GM12878 (cell line): ENCODE data around the gene SPEG. TPM values are rescaled to one million over a fixed set of nuclear protein-coding genes. Genes with fewer than 3 reads are reported as not detected.
A peak's percentile ranks its signal among the peaks of the same experiment; 100 is the strongest.

Experiments
- ATAC-seq: fragments of 200-7000 bp; cut with Tn5 transposase; 3 replicates; pipeline ENCODE4 v1.9.1; 2020; ENCODE audit warnings: mild to moderate bottlenecking, moderate library complexity
- BruUV-seq: library from RNA; stranded (reverse); fragments of 400-500 nt; replicated peaks from 2 replicates; lab custom pipeline; 2021; lab: Mats Ljungman, UMichigan
- CTCF ChIA-PET: fragments of 300-600 bp; sonication (Branson Sonifier 250); formaldehyde crosslinking; extraction: SDS; loops from one replicate; lab custom pipeline; 2021; ENCODE audit warnings: inconsistent platforms; lab: Yijun Ruan, JAX
- POLR2A ChIA-PET: fragments of 350-600 bp; formaldehyde crosslinking; extraction: SDS; loops from one replicate; lab custom pipeline; 2021; ENCODE audit warnings: inconsistent platforms; lab: Charles Lee
- RAD21 ChIA-PET: fragments of 300-600 bp; sonication (Branson Sonifier 250); formaldehyde crosslinking; loops from one replicate; lab custom pipeline; 2023; ENCODE audit warnings: antibody characterized with exemption; ENCODE audit not compliant: unreplicated experiment; lab: Charles Lee
- SMC1A ChIA-PET: fragments of 300-600 bp; sonication (Branson Sonifier 250); formaldehyde crosslinking; loops from one replicate; lab custom pipeline; 2023; ENCODE audit not compliant: unreplicated experiment, uncharacterized antibody; lab: Charles Lee
- DNase-seq: peaks from one replicate; pipeline ENCODE4 v3.0.0-alpha.2; 2011; ENCODE audit warnings: low read depth, low spot score
- FAIRE-seq: peaks from 3 replicates; lab custom pipeline; 2011; peaks lifted over from hg19 to GRCh38; lab: Jason Lieb, UNC
- H2AFZ ChIP-seq: 2 replicates; pipeline ENCODE4 v1.6.0; 2011; ENCODE audit warnings: low read depth, low read length, control low read depth; ENCODE audit not compliant: control insufficient read depth
- H3K27ac ChIP-seq: 2 replicates; pipeline ENCODE4 v1.5.1; 2011; ENCODE audit warnings: control low read depth; ENCODE audit not compliant: control insufficient read depth, insufficient read depth
- H3K27me3 ChIP-seq, 2 experiments: replicated peaks in 1 of 2; 2 replicates each; pipeline versions ENCODE4 v1.6.0 to v1.6.1; 2011; ENCODE audit warnings: low read length in 1 of 2; ENCODE audit not compliant: control insufficient read depth in 2 of 2, insufficient read depth in 2 of 2
- H3K36me3 ChIP-seq, 2 experiments: 2 replicates each; pipeline ENCODE4 v1.5.1; 2011; ENCODE audit warnings: low read length in 1 of 2; ENCODE audit not compliant: control insufficient read depth in 2 of 2, insufficient read depth in 2 of 2
- H3K4me1 ChIP-seq: 2 replicates; pipeline ENCODE4 v1.6.1; 2011; ENCODE audit warnings: mild to moderate bottlenecking, low read length, moderate library complexity, mixed read lengths; ENCODE audit not compliant: control insufficient read depth, insufficient read depth
- H3K4me2 ChIP-seq: 2 replicates; pipeline ENCODE4 v1.6.0; 2011; ENCODE audit warnings: control low read depth; ENCODE audit not compliant: control insufficient read depth, insufficient read depth
- H3K4me3 ChIP-seq: fragments of 200-600 bp; sonication (generic); 2 replicates; pipeline ENCODE4 v1.5.1; 2016
- H3K79me2 ChIP-seq: 2 replicates; pipeline ENCODE4 v1.6.0; 2011; ENCODE audit warnings: low read length; ENCODE audit not compliant: control insufficient read depth, insufficient read depth
- H3K9ac ChIP-seq: 2 replicates; pipeline ENCODE4 v1.8.0; 2011; ENCODE audit warnings: low read length, control low read depth, mixed read lengths; ENCODE audit not compliant: control insufficient read depth, insufficient read depth
- H3K9me3 ChIP-seq: replicated peaks from 3 replicates; pipeline ENCODE4 v1.5.1; 2011; ENCODE audit warnings: mild to moderate bottlenecking, low read length; ENCODE audit not compliant: control insufficient read depth, insufficient read depth
- H4K20me1 ChIP-seq: 2 replicates; pipeline ENCODE4 v1.6.0; 2011; ENCODE audit not compliant: control insufficient read depth, insufficient read depth
- IRF4 ChIP-seq: IDR thresholded peaks from 2 replicates; pipeline ENCODE4 v1.6.1; 2011; ENCODE audit warnings: low read depth, low read length
- KLF5 ChIP-seq: fragments of 450-650 bp; IDR thresholded peaks from 2 replicates; pipeline ENCODE4 v1.6.1; 2014; ENCODE audit warnings: mild to moderate bottlenecking; ENCODE audit not compliant: partially characterized antibody
- MEF2B ChIP-seq: fragments of 450-650 bp; IDR thresholded peaks from 2 replicates; pipeline ENCODE4 v1.6.1; 2018; ENCODE audit warnings: mild to moderate bottlenecking, moderate library complexity; ENCODE audit not compliant: partially characterized antibody, poor library complexity, severe bottlenecking
- RCOR1 ChIP-seq: conservative IDR thresholded peaks from 2 replicates; pipeline ENCODE4 v1.6.1; 2012; ENCODE audit warnings: low read depth, low read length, improper control_type of control experiment
- SMAD5 ChIP-seq: IDR thresholded peaks from 2 replicates; pipeline ENCODE4 v1.6.1; 2016; ENCODE audit warnings: antibody characterized with exemption, low read depth
- SP1 ChIP-seq: IDR thresholded peaks from one replicate; pipeline ENCODE4 v1.6.1; 2011; ENCODE audit warnings: low read depth, low read length
- TAF1 ChIP-seq: IDR thresholded peaks from 2 replicates; pipeline ENCODE4 v1.6.1; 2011; ENCODE audit warnings: mild to moderate bottlenecking, low read depth, low read length, borderline replicate concordance
- WGBS: methylation state at CpG from one replicate; pipeline ENCODE4 v1.1.6; 2016; ENCODE audit warnings: low lambda C conversion rate; ENCODE audit not compliant: insufficient replicate concordance, insufficient coverage; ENCODE audit errors: missing lambda C conversion rate; 5-methylcytosine and 5-hydroxymethylcytosine counted together
- in situ Hi-C: fragments of 300-500 bp; cut with MboI; formaldehyde crosslinking; loops from 9 replicates; pipeline ENCODE4 v1.14.3; 2018; ENCODE audit warnings: mixed read lengths
- intact Hi-C: fragments of 100-400 bp; cut with micrococcal nuclease; formaldehyde crosslinking; loops from one replicate; pipeline ENCODE4 v1.14.2; 2022; ENCODE audit not compliant: unreplicated experiment
- polyA plus RNA-seq, 11 experiments: library from polyadenylated mRNA; depleted of rRNA in 4 of 11; unstranded in 6 of 11; stranded (reverse) in 5 of 11; fragments of >200 nt; fragmentation: Nextera tagmentation in 4 of 11; fragmentation: Illumina TruSeq in 1 of 11; extraction: Ambion mirVana in 4 of 11; extraction: Trizol in 1 of 11; gene quantifications; 1 replicate in 1 of 11; 2 replicates in 10 of 11; pipeline versions ENCODE4 v1.2.1 to v1.2.3, GENCODE V29; 2011 to 2016; ENCODE audit warnings: inconsistent platforms in 2 of 11, missing spikeins in 2 of 11, low read depth in 1 of 11
- total RNA-seq, 4 experiments: library from RNA; depleted of rRNA in 3 of 4; stranded (reverse); fragments of >200 nt in 3 of 4; fragmentation: Illumina TruSeq in 1 of 4; extraction: Trizol in 1 of 4; gene quantifications; 2 replicates each; pipeline versions ENCODE4 v1.2.1 to v1.2.3, GENCODE V29; 2013 to 2021
- TF ChIP-seq, protein P1 (sequence below): fragments of 450-650 bp; IDR thresholded peaks from 2 replicates; pipeline ENCODE4 v1.6.1; 2018; ENCODE audit warnings: borderline replicate concordance, mild to moderate bottlenecking; ENCODE audit not compliant: partially characterized antibody
- TF ChIP-seq, protein P2 (sequence below): fragments of 450-650 bp; formaldehyde crosslinking; IDR thresholded peaks from 2 replicates; pipeline ENCODE4 v1.5.0; 2022; ENCODE audit warnings: mild to moderate bottlenecking, missing genetic modification characterization

Gene SPEG
- total and polyA plus RNA-seq, 10 of the 15 experiments (the other 5 are each of a cell fraction or from before 2014, with no cell fraction given), result 0.03 to 0.28 TPM; not detected in 8

DNA sequence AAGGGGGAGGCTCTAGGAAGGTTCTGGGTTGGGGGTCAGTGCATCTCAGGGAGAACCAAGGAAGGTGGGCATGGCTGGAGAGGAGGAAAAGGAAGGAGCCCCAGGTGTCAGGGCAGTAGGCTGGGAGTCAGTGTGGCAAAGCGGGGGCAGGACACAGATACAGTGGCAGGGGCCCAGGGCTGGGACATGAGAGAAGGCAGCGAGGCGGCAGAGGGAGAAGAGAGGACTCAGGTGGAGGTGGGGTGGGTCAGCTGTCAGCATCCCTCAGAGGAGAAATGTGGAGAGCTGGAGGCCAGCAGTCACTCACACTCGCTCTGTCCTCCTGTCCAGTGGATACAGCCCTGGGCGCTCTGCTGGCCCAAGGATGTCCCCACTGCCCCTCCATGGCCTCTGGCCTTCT, 58.4 kb downstream of the SPEG start:
- FAIRE-seq (no peak), DNase-seq (no peak), ATAC-seq (no peak)
- no peaks in the 10 kb centered on the region for H4K20me1 ChIP-seq
- no peak overlapping the region for H3K4me2 ChIP-seq
- in situ Hi-C loops (no loop called here), intact Hi-C loops (no loop called here)
- no TSS peak for BruUV-seq
- H3K9ac ChIP-seq, result no peak overlapping the region
- H2AFZ ChIP-seq, result no peak overlapping the region
- H3K9me3 ChIP-seq, result no peaks in the 10 kb centered on the region; the same call in 2 of the 3 replicates
- no peak overlapping the region for H3K27ac ChIP-seq
- POLR2A ChIA-PET, result no interaction called here
- no peak for TF ChIP-seq SMAD5
- TF ChIP-seq, protein P1, sequence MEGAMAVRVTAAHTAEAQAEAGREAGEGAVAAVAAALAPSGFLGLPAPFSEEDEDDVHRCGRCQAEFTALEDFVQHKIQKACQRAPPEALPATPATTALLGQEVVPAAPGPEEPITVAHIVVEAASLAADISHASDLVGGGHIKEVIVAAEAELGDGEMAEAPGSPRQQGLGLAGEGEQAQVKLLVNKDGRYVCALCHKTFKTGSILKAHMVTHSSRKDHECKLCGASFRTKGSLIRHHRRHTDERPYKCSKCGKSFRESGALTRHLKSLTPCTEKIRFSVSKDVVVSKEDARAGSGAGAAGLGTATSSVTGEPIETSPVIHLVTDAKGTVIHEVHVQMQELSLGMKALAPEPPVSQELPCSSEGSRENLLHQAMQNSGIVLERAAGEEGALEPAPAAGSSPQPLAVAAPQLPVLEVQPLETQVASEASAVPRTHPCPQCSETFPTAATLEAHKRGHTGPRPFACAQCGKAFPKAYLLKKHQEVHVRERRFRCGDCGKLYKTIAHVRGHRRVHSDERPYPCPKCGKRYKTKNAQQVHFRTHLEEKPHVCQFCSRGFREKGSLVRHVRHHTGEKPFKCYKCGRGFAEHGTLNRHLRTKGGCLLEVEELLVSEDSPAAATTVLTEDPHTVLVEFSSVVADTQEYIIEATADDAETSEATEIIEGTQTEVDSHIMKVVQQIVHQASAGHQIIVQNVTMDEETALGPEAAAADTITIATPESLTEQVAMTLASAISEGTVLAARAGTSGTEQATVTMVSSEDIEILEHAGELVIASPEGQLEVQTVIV, result peak; percentile 8
- SMC1A ChIA-PET, result no interaction called here
- no peaks in the 10 kb centered on the region for H3K36me3 ChIP-seq
- H3K4me3 ChIP-seq, result no peak overlapping the region
- H3K27me3 ChIP-seq, result peaks cover 13 to 15% of the 10 kb centered on the region in 2 experiments
- CTCF ChIA-PET, result interaction anchor here (0.7 to 11.4 kb wide), 2 partner anchors 35 to 104 kb away, joined by 3 to 224 read pairs; no protein-coding TSS in a partner anchor
- RAD21 ChIA-PET, result no interaction called here
- H3K4me1 ChIP-seq, result peaks cover 6% of the 10 kb centered on the region
- WGBS, result 55% methylated on average over 5 of the region's 5 CpGs
- H3K79me2 ChIP-seq, result no peaks in the 10 kb centered on the region

GRCh38 chr2:219494952-219495530, 60.4 kb downstream of the SPEG start:
- Histone ChIP-seq H3K4me1 (peaks cover 12% of the 10 kb centered on the region), H2AFZ (no peak overlapping the region), H3K27ac (no peak overlapping the region), H3K79me2 (peaks cover 11% of the 10 kb centered on the region), H3K4me3 (no peak overlapping the region), H4K20me1 (no peaks in the 10 kb centered on the region), H3K27me3 (peaks cover 11 to 15% of the 10 kb centered on the region in 2 experiments), H3K9ac (no peak overlapping the region), H3K4me2 (no peak overlapping the region), H3K36me3 (no peaks in the 10 kb centered on the region), H3K9me3 (no peaks in the 10 kb centered on the region; the same call in 2 of the 3 replicates)
- no peak for ATAC-seq
- ChIA-PET RAD21 (interaction anchor here (0.8 to 2.1 kb wide), 7 partner anchors 14 to 37 kb away, joined by 3 to 42 read pairs (median 7); no protein-coding TSS in a partner anchor), POLR2A (no interaction called here), SMC1A (interaction anchor here (0.6 to 3.0 kb wide), 8 partner anchors 13 to 158 kb away, joined by 3 to 41 read pairs (median 4); no protein-coding TSS in a partner anchor), CTCF (interaction anchor here (0.7 to 11.4 kb wide), 24 partner anchors 9 to 194 kb away, joined by 3 to 224 read pairs (median 5); partner anchors contain the start of genes ASIC4 and STK11IP)
- 11% methylated on average over 10 of the region's 10 CpGs for WGBS
- DNase-seq, result no peak
- in situ Hi-C loops (no loop called here), intact Hi-C loops (loop anchor here (1.0 kb wide), 1 partner anchor 35 kb away; no protein-coding TSS in a partner anchor)
- no TSS peak for BruUV-seq
- FAIRE-seq, result no peak
- no peak for TF ChIP-seq SP1
- no peak for TF ChIP-seq KLF5
- TF ChIP-seq RCOR1, result no peak
- no peak for TF ChIP-seq TAF1
- TF ChIP-seq, protein P2, sequence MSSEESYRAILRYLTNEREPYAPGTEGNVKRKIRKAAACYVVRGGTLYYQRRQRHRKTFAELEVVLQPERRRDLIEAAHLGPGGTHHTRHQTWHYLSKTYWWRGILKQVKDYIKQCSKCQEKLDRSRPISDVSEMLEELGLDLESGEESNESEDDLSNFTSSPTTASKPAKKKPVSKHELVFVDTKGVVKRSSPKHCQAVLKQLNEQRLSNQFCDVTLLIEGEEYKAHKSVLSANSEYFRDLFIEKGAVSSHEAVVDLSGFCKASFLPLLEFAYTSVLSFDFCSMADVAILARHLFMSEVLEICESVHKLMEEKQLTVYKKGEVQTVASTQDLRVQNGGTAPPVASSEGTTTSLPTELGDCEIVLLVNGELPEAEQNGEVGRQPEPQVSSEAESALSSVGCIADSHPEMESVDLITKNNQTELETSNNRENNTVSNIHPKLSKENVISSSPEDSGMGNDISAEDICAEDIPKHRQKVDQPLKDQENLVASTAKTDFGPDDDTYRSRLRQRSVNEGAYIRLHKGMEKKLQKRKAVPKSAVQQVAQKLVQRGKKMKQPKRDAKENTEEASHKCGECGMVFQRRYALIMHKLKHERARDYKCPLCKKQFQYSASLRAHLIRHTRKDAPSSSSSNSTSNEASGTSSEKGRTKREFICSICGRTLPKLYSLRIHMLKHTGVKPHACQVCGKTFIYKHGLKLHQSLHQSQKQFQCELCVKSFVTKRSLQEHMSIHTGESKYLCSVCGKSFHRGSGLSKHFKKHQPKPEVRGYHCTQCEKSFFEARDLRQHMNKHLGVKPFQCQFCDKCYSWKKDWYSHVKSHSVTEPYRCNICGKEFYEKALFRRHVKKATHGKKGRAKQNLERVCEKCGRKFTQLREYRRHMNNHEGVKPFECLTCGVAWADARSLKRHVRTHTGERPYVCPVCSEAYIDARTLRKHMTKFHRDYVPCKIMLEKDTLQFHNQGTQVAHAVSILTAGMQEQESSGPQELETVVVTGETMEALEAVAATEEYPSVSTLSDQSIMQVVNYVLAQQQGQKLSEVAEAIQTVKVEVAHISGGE (CRISPR knock-in tag), result no peak
- no peak for TF ChIP-seq IRF4
- no peak for TF ChIP-seq MEF2B
